Breast epithelium (tissue), 4 donors: ENCODE data around the gene RHEB. TPM values are rescaled to one million over a fixed set of nuclear protein-coding genes. Genes with fewer than 3 reads are reported as not detected.

Source experiments
- DNase-seq, 2 donors: peaks; one replicate each; pipeline ENCODE4 v3.0.0-alpha.2; 2019; ENCODE audit warnings: low spot score in 2 of 2
- H3K27ac ChIP-seq, 2 donors: fragments of 200-600 bp; sonication (generic) in 1 of 2; one replicate each; pipeline ENCODE4 v1.5.1; 2016 to 2019; ENCODE audit warnings: mild to moderate bottlenecking in 1 of 2
- H3K27me3 ChIP-seq, 2 donors: fragments of 200-600 bp; sonication (generic) in 1 of 2; one replicate each; pipeline versions ENCODE4 v1.5.1 to v1.6.0; 2017 to 2019; ENCODE audit warnings: control low read depth in 1 of 2, mild to moderate bottlenecking in 1 of 2
- H3K36me3 ChIP-seq: fragments of 200-600 bp; one replicate; pipeline ENCODE4 v1.5.1; 2019
- H3K4me1 ChIP-seq, 2 donors: fragments of 200-600 bp; sonication (generic); one replicate each; pipeline ENCODE4 v1.5.1; 2016 to 2019; ENCODE audit warnings: control low read depth in 1 of 2
- H3K4me3 ChIP-seq, 3 donors: fragments of 200-600 bp; sonication (generic); 1 replicate in 2 of 3; 2 replicates in 1 of 3; pipeline ENCODE4 v1.5.1; 2016 to 2019; ENCODE audit warnings: mild to moderate bottlenecking in 3 of 3, moderate library complexity in 2 of 3
- H3K9me3 ChIP-seq, 2 donors: fragments of 200-600 bp; sonication (generic) in 1 of 2; one replicate each; pipeline ENCODE4 v1.5.1; 2016 to 2019; ENCODE audit warnings: control low read depth in 1 of 2
- CTCF ChIP-seq, 3 donors: fragments of 450-650 bp; IDR thresholded peaks; one replicate each; pipeline ENCODE4 v1.5.1; 2016 to 2017; ENCODE audit warnings: antibody characterized with exemption in 3 of 3, mild to moderate bottlenecking in 3 of 3, moderate library complexity in 3 of 3
- POLR2A ChIP-seq: fragments of 450-650 bp; IDR thresholded peaks from one replicate; pipeline ENCODE4 v1.6.1; 2016; ENCODE audit warnings: antibody characterized with exemption, mild to moderate bottlenecking, moderate library complexity
- POLR2AphosphoS5 ChIP-seq, 3 donors: sonication (generic); formaldehyde crosslinking; IDR thresholded peaks; one replicate each; pipeline ENCODE4 v1.6.1; 2017; ENCODE audit warnings: antibody characterized with exemption in 3 of 3
- intact Hi-C: fragments of 100-400 bp; cut with DNase I; formaldehyde crosslinking; loops from one replicate; pipeline ENCODE4 v1.15.1; 2023; ENCODE audit warnings: low total_unique reads
- total RNA-seq, 3 donors: library from RNA; depleted of rRNA; stranded (reverse); fragments of >200 nt; gene quantifications; one replicate each; pipeline ENCODE4 v1.1.0, GENCODE V29; 2016

Gene RHEB
- total RNA-seq, 3 donors from 2014 or later, result 89.3 to 99.3 (median 95.0) TPM

GRCh38 chr7:151429237-151429559, 90.5 kb downstream of the RHEB start:
- H3K4me1 ChIP-seq, result peaks cover 24 to 25% of the 10 kb centered on the region in 2 donors
- no peaks in the 10 kb centered on the region for H3K9me3 ChIP-seq
- DNase-seq, result no peak
- intact Hi-C loops, result no loop called here
- H3K27ac ChIP-seq, result peak overlapping the region; percentile 90 to 96
- no peak for TF ChIP-seq CTCF (IDR thresholded peaks at IDR 0.05)
- no peak for TF ChIP-seq POLR2AphosphoS5 (IDR thresholded peaks at IDR 0.05)
- no peak for TF ChIP-seq POLR2A
- no peak overlapping the region for H3K4me3 ChIP-seq
- H3K36me3 ChIP-seq, result no peaks in the 10 kb centered on the region
- no peaks in the 10 kb centered on the region for H3K27me3 ChIP-seq

GRCh38 chr7:151428378-151429236, 91.1 kb downstream of the RHEB start:
- peaks cover 24 to 25% of the 10 kb centered on the region in 2 donors for H3K4me1 ChIP-seq
- DNase-seq, result peak in 1 of 2 donors; percentile 76
- TF ChIP-seq POLR2AphosphoS5 (IDR thresholded peaks at IDR 0.05), result peak; percentile 30 to 57 (median 38)
- TF ChIP-seq POLR2A, result no peak
- no peak for TF ChIP-seq CTCF (IDR thresholded peaks at IDR 0.05)
- no peak overlapping the region for H3K4me3 ChIP-seq
- H3K36me3 ChIP-seq, result no peaks in the 10 kb centered on the region
- H3K27me3 ChIP-seq, result no peaks in the 10 kb centered on the region
- H3K9me3 ChIP-seq, result no peaks in the 10 kb centered on the region
- intact Hi-C loops, result no loop called here
- H3K27ac ChIP-seq, result peak overlapping the region; percentile 90 to 96

GRCh38 chr7:151427705-151428377, 91.9 kb downstream of the RHEB start:
- DNase-seq, result no peak
- no peaks in the 10 kb centered on the region for H3K36me3 ChIP-seq
- peak overlapping the region; percentile 90 to 96 for H3K27ac ChIP-seq
- intact Hi-C loops, result no loop called here
- no peak overlapping the region for H3K4me3 ChIP-seq
- H3K4me1 ChIP-seq, result peaks cover 24 to 25% of the 10 kb centered on the region in 2 donors
- no peaks in the 10 kb centered on the region for H3K9me3 ChIP-seq
- TF ChIP-seq POLR2AphosphoS5 (IDR thresholded peaks at IDR 0.05), result no peak
- TF ChIP-seq POLR2A, result no peak
- TF ChIP-seq CTCF (IDR thresholded peaks at IDR 0.05), result no peak
- no peaks in the 10 kb centered on the region for H3K27me3 ChIP-seq

GRCh38 chr7:151426904-151427704, 92.6 kb downstream of the RHEB start:
- intact Hi-C loops, result no loop called here
- peaks cover 24 to 25% of the 10 kb centered on the region in 2 donors for H3K4me1 ChIP-seq
- peak overlapping the region in 1 of 3 donors; percentile 35 for H3K4me3 ChIP-seq
- H3K27ac ChIP-seq, result peak overlapping the region; percentile 90 to 96
- no peaks in the 10 kb centered on the region for H3K9me3 ChIP-seq
- H3K36me3 ChIP-seq, result no peaks in the 10 kb centered on the region
- no peaks in the 10 kb centered on the region for H3K27me3 ChIP-seq
- no peak for DNase-seq
- TF ChIP-seq CTCF (IDR thresholded peaks at IDR 0.05), result no peak
- no peak for TF ChIP-seq POLR2AphosphoS5 (IDR thresholded peaks at IDR 0.05)
- no peak for TF ChIP-seq POLR2A
